GM12801 (cell line): ENCODE measurements around the gene GADD45GIP1.
A peak's percentile ranks its signal among the peaks of the same experiment; 100 is the strongest.

Experiments
- CTCF ChIP-seq: IDR thresholded peaks from one replicate; pipeline ENCODE4 v1.5.1; 2011; ENCODE audit warnings: control low read depth; ENCODE audit not compliant: insufficient read length; ENCODE audit errors: extremely low read depth

The GADD45GIP1 gene

DNA sequence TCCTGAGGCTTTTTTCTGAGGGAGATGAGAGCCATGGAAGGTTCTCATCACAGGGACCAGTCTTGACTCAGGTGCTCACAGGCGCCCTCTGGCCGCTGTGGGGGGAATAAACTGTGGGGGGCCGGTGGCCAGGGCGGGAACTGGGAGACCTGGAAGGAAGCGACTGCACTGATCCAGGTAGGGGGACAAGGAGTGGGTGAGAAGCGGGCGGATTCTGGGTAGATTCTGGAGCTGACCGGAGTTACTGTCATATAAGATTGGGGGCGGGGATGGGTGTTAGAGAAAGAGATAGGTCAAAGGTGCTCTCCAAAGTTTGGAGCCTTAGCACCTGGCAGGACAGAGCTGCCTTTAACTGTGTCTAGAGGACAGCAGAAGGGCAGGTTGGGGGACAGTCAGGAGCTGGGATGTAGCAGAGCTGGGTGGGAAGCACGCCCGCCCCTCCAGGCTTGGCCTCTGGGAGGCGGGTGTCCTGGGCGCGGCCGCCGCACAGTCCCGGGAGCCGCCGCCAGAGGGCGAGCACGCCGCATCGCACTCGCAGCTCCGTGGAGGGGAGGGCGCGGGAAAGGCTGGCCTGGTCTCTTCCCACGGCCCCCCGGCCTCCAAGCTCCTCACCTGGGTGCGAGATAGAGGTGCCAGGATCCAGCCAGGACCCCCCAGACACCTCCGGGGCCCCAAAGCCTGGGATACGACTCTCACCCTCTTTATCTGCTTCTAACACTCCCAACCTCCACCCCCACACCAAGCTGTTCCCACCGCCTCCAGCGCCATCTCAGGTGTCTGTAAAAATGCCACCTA lies 8.2 kb upstream of the GADD45GIP1 start:
- TF ChIP-seq CTCF, result peak; percentile 36

DNA sequence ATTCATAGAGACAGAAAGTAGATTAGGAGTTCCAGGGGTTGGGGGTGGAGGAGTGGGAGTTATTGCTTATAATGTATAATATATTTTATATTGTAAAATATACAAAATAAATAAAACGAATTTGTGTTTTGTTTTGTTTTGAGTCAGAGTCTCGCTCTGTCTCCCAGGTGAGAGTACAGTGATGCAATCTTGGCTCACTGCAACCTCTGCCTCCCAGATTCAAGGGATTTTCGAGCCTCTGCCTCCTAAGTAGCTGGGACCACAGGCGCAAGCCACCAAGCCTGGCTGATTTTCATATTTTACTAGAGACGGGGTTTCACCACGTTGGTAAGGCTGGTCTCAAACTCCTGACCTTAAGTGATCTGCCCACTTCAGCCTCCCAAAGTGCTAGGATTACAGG lies 2.5 kb upstream of the GADD45GIP1 start:
- TF ChIP-seq CTCF, result no peak

GRCh38 chr19:12955996-12956395 lies 1.0 kb downstream of the GADD45GIP1 start:
- TF ChIP-seq CTCF, result no peak

DNA sequence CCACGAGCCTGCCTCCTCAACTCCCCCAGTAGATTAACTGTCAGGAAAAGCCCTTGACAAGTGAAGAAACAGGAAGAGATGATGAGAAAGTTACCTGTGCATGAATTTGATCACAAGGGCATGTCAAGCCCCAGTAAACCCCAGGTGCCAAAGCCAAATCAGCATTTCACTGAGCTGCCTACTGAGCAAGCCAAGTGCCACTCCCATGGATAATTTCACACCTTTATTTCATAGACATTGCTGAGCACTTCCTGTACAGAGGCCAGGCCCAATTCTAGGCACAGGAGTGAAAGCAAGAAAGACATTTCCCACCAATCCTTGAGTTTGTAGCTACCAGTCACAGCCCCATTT lies 2.4 kb downstream of the GADD45GIP1 start:
- TF ChIP-seq CTCF, result no peak

DNA sequence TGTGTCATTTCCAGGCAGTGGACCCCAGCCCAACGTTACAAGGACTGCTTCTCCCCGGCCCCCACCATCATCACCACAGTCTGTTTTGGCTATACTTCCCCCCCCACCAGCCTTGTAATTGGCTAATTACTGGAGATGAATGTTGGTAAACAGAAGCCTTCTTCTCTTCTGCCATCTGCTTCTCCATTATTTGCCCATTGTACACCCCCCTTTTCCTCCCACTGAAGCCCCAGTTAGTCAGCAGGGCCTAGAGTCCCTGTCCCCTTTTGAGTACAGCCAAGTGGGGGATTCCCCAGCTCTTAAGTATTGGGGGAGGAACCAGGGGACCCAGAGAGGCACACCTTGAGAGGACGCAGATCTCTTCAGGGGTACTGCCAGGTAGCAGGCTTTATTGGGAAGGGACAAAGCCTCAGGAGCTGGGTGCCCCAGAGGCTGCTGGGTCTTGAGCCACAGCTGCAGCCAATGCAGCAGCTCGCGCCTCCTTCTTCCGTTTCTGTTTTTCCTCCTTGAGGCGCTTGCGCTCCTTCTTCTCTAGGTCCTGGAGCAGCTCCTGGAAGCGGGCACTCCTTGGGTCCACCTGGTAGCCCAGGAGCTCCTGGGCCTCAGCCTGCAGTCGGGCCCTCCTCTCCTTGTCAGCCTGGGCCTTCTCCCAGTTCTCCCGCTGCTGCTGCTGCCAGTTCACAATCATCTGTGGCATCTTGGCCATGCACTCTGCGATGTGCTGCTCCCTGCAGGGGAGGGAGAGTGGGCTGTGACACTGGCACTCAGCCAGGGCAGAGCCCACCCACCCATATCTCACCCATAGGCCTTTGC lies 3.0 kb downstream of the GADD45GIP1 start:
- no peak for TF ChIP-seq CTCF

GRCh38 chr19:12953138-12953798 lies 3.8 kb downstream of the GADD45GIP1 start:
- no peak for TF ChIP-seq CTCF

GRCh38 chr19:12952488-12953137 lies 4.4 kb downstream of the GADD45GIP1 start:
- TF ChIP-seq CTCF, result no peak
